HG02885 (cell line): ENCODE measurements around the gene PDGFD.

Experiments
- ATAC-seq: cut with Tn5 transposase; IDR thresholded peaks from one replicate; pipeline ENCODE4 v1.9.1; 2021; ENCODE audit warnings: mild to moderate bottlenecking; ENCODE audit not compliant: unreplicated experiment, poor library complexity

Gene PDGFD

DNA sequence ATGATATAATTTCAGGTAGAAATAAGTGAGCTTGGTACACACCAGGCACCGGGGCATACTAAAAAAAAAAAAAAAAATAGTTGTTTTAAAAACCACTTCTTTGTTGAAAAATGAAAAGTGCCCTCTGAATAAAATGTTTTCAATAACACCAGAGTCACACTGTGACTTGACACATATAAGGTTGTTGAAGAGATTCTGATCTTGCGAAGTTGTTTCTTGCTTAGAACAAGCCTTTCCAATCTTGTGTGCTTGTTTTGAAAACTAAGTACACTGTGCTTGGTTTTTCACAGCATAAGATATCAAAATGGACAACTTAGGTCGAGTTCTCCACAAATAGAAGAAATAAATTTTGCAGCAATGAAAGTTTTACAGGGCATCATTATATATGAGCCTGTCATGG is 17.0 kb downstream of the PDGFD start:
- no peak for ATAC-seq

- ATAC-seq, result no peak
Measured at GRCh38 chr11:104146421-104146820, 17.5 kb downstream of the PDGFD start.

- ATAC-seq, result no peak
Measured at GRCh38 chr11:104145062-104145461, 18.9 kb downstream of the PDGFD start.

- no peak for ATAC-seq
Measured at GRCh38 chr11:104142698-104143097, 21.2 kb downstream of the PDGFD start.

- no peak for ATAC-seq
Measured at GRCh38 chr11:104136861-104137260, 27.1 kb downstream of the PDGFD start.

- ATAC-seq, result no peak
Measured at GRCh38 chr11:104134745-104135144, 29.2 kb downstream of the PDGFD start.

DNA sequence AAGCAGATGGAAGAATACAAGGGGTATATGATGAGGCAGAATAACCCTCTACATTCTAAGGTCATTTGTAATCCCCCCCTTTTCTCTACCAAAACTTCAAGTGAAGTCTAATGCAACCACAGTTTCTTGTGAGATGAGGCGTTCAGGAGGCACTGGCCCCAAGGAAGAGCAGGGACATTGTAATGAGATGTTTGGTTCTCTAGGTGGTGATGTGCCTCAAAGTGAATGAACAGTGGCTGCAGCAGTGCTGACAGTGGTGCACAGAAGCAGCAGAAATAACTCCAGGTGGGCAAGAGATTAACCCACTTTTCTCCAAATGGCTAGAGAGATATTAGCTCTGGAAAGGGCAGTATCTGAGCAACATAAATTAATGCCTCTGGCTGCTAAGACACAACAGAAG is 33.8 kb downstream of the PDGFD start:
- ATAC-seq, result no peak

GRCh38 chr11:104129145-104129544 is 34.8 kb downstream of the PDGFD start:
- no peak for ATAC-seq

GRCh38 chr11:104127828-104128227 is 36.1 kb downstream of the PDGFD start:
- ATAC-seq, result no peak

DNA sequence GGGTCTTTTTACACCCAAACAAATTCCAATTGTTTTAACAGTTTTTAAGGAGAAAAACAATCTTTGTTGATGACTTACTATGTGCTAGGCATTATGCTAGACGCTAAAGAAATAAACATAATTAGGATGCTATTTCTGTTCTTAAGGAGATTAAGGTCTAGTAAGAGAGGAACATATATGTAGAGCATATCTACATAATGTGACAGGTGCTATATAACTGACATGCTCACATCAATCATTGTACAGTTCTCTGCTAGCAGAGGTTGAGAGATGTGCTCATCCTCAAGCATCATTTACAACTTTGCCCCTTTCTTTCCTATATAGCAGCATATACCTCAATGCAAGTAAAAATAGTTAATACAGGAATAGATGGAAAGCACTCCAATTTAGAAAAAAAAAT is 37.5 kb downstream of the PDGFD start:
- no peak for ATAC-seq

DNA sequence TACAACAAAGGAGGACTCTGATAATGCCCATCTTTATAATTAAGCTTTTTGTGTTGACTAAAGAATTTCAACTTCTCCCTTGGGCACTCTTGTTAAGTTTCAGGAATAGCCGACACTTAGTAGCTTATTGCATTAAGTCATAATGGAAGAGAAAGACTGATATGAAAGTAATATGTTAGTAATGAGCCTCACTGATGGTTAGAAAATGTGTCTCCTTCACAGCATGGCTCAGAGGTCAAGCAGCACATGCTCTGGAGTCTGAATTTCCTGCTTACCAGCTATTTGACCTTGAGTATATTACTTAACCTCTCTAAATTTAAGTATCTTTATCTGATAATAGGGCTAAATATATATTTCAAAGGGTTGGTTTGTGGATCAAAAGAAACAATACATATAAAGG is 39.0 kb downstream of the PDGFD start:
- ATAC-seq, result peak; percentile 61

- no peak for ATAC-seq
Measured at GRCh38 chr11:104122836-104123235, 41.1 kb downstream of the PDGFD start.

DNA sequence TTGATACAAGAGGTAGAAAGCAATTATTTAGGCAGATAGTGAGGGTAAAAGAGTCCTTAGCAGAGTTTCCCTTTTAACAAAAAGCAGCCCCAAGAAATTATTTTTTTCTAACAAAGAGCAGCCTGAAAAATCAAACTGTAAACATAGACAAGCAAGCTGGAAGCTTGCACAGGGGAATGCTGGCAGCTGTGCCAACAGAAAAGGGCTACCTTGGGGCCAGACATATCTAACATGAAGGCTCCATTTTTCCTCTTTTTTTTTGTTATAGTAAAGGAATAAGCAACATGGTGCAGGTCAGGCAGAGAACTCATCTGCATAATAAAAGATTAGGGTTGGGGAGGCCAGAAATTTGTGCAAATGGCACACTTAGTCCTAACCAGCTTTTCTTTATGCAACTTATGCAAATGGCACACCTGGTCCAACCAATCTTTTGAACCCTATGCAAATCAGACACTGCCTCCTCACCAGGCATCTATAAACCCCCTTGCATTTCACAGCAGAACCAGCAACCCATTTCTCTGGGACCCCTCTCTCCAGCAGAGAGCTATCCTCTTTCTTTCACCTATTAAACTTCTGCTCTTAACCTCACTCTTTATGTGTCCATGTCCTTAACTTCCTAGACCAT is 41.8 kb downstream of the PDGFD start:
- no peak for ATAC-seq

DNA sequence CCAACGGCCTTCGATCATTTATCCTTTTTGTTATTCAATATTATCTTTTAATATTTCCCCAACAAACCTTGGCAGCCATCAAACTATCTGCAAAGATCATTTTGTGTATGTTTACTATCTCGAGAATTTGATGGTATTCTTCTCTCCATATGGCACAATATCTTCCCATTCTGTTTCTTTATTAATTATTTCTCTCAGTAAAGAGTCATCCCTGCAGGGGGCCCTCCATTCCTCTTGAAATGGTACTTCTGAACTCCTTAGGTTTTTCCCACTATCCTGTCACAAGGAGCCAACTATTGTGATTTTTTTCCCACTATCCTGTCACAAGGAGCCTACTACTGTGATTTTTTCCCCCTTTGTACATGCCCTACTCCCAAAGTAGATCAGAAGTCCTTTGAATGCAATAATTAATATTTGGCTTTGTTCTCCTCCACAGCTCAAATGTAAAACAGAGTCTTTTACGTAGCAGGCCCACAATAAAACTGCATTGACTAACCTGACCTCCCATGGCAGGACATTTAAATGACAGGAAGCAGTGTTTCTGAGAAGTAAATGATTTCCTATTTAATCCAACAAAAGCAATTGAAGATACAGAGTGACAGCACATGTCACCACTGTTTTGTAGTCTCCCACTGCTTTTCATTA is 43.3 kb downstream of the PDGFD start:
- no peak for ATAC-seq

GRCh38 chr11:104118105-104118744 is 45.7 kb downstream of the PDGFD start:
- ATAC-seq, result no peak

DNA sequence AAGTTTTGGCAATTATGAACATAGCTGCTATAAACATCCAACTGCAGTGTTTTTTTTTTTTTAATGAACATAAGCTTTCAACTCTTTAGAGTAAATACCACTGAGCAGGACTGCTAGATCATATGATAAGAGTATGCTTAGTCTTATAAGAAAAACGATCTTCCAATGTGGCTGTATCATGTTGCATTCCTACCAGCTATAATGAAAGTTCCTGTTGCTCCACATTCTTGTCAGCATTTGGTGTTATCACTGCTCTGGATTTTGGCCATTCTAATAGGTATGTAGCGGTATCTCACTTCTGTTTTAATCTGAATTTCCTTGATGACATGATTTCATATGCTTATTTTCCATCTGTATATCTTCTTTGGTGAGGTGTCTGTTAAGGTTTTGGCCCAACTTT is 50.4 kb downstream of the PDGFD start:
- ATAC-seq, result no peak

- ATAC-seq, result no peak
Measured at GRCh38 chr11:104106136-104106754, 57.7 kb downstream of the PDGFD start.

GRCh38 chr11:104105155-104105554 is 58.8 kb downstream of the PDGFD start:
- ATAC-seq, result no peak

DNA sequence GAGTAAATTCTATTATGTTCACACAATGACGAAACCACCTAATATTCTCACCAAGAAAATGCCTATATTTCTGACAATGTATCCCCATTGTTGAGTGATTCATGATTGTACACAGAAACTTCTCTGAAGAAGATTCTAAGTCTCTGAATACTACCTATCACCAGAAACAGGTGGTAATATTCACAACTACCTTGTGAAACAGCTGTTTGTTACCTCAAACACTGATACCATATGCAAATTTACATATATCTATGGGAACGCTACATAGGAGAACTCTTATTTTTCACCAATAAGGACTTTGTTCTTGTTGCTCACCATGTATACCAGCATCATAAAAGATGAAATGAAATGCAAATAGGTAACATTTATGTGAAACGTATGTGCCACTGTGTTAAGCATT is 59.3 kb downstream of the PDGFD start:
- ATAC-seq, result no peak

DNA sequence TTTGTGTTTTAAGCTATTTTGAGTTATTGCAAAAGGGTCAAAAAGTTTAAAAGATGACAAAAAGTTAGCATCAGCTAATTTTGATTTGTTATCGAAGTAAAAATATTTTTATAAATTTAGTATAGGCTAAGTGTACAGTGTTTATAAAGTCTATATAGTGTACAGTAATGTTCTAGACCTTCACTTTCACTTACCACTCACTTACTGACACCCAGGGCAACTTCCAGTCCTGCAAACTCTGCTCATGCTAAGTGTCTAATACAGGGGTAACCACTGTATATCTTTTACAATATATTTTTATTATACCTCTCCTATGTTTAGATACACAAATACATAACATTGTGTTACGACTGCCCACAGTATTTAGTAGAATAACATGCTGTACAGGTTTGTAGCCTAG is 59.7 kb downstream of the PDGFD start:
- ATAC-seq, result no peak

GRCh38 chr11:104098555-104098954 is 65.4 kb downstream of the PDGFD start:
- ATAC-seq, result no peak
